Activated B cell treated with CpG ODN at 0.5 μM for 24 hours (primary cell): ENCODE measurements around the gene MALAT1. TPM values are rescaled to one million over a fixed set of nuclear protein-coding genes. Genes with fewer than 3 reads are reported as not detected.

Experiments used
- ATAC-seq: fragments of 200-7000 bp; cut with Tn5 transposase; one replicate; pipeline ENCODE4 v1.10.0; 2021; ENCODE audit warnings: low read depth, mild to moderate bottlenecking, moderate library complexity
- CTCF ChIA-PET: fragments of 350-600 bp; sonication (Branson Sonifier 250); formaldehyde crosslinking; loops from one replicate; lab custom pipeline; 2021; ENCODE audit warnings: antibody characterized with exemption; lab: Charles Lee
- POLR2A ChIA-PET: fragments of 350-600 bp; sonication (Branson Sonifier 250); formaldehyde crosslinking; loops from one replicate; lab custom pipeline; 2021; ENCODE audit warnings: antibody characterized with exemption; lab: Charles Lee
- DNase-seq: peaks from one replicate; pipeline ENCODE4 v3.0.0; 2022
- H3K27ac Mint-ChIP-seq: one replicate; pipeline ENCODE4 v1.8.0; 2020; ENCODE audit warnings: mixed read lengths
- H3K27me3 Mint-ChIP-seq: one replicate; pipeline ENCODE4 v1.8.0; 2021; ENCODE audit warnings: mixed read lengths
- H3K36me3 Mint-ChIP-seq: one replicate; pipeline ENCODE4 v1.8.0; 2021; ENCODE audit warnings: low read depth, mixed read lengths
- H3K4me1 Mint-ChIP-seq: one replicate; pipeline ENCODE4 v1.8.0; 2021; ENCODE audit warnings: mixed read lengths
- H3K4me3 Mint-ChIP-seq: one replicate; pipeline ENCODE4 v1.8.0; 2020; ENCODE audit warnings: mild to moderate bottlenecking, mixed read lengths
- H3K9me3 Mint-ChIP-seq: one replicate; pipeline ENCODE4 v1.8.0; 2020; ENCODE audit warnings: mixed read lengths
- CTCF ChIP-seq: fragments of 200-600 bp; IDR thresholded peaks from one replicate; pipeline ENCODE4 v1.8.0; 2022; ENCODE audit warnings: antibody characterized with exemption, mild to moderate bottlenecking
- intact Hi-C: fragments of 100-400 bp; cut with micrococcal nuclease; formaldehyde crosslinking; loops from one replicate; pipeline ENCODE4 v1.15.1; 2024
- total RNA-seq: library from RNA; stranded (reverse); gene quantifications from 2 replicates; pipeline ENCODE4 v1.2.3, GENCODE V29; 2022

Gene MALAT1
- total RNA-seq, 1 donor from 2014 or later: 18,961 TPM

DNA sequence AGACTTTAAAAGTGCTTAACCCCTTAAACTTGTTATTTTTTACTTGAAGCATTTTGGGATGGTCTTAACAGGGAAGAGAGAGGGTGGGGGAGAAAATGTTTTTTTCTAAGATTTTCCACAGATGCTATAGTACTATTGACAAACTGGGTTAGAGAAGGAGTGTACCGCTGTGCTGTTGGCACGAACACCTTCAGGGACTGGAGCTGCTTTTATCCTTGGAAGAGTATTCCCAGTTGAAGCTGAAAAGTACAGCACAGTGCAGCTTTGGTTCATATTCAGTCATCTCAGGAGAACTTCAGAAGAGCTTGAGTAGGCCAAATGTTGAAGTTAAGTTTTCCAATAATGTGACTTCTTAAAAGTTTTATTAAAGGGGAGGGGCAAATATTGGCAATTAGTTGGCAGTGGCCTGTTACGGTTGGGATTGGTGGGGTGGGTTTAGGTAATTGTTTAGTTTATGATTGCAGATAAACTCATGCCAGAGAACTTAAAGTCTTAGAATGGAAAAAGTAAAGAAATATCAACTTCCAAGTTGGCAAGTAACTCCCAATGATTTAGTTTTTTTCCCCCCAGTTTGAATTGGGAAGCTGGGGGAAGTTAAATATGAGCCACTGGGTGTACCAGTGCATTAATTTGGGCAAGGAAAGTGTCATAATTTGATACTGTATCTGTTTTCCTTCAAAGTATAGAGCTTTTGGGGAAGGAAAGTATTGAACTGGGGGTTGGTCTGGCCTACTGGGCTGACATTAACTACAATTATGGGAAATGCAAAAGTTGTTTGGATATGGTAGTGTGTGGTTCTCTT, 2.8 kb downstream of the MALAT1 start:
- ChIA-PET CTCF (interaction anchor here (0.5 to 16.7 kb wide), 10 partner anchors 8 to 121 kb away, joined by 3 to 289 read pairs (median 4); partner anchors contain the start of gene NEAT1), POLR2A (interaction anchor here (0.5 to 26.3 kb wide), 24 partner anchors 9 to 687 kb away, joined by 3 to 3752 read pairs (median 4); partner anchors contain the start of genes DPF2, FRMD8, MALAT1 and NEAT1)
- Mint-ChIP-seq H3K36me3 (peaks cover 36% of the 10 kb centered on the region), H3K9me3 (no peaks in the 10 kb centered on the region), H3K27ac (no peak overlapping the region), H3K4me1 (peaks cover 52% of the 10 kb centered on the region), H3K4me3 (no peak overlapping the region), H3K27me3 (no peaks in the 10 kb centered on the region)
- intact Hi-C loops: no loop called here
- no peak for TF ChIP-seq CTCF
- ATAC-seq: no peak
- DNase-seq: no peak

DNA sequence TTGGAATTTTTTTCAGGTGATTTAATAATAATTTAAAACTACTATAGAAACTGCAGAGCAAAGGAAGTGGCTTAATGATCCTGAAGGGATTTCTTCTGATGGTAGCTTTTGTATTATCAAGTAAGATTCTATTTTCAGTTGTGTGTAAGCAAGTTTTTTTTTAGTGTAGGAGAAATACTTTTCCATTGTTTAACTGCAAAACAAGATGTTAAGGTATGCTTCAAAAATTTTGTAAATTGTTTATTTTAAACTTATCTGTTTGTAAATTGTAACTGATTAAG, 3.4 kb downstream of the MALAT1 start:
- H3K4me1 Mint-ChIP-seq: peaks cover 52% of the 10 kb centered on the region
- H3K27ac Mint-ChIP-seq: no peak overlapping the region
- no peaks in the 10 kb centered on the region for H3K9me3 Mint-ChIP-seq
- no peak for TF ChIP-seq CTCF
- no peak overlapping the region for H3K4me3 Mint-ChIP-seq
- CTCF ChIA-PET: interaction anchor here (0.6 to 16.7 kb wide), 8 partner anchors 9 to 121 kb away, joined by 3 to 289 read pairs (median 4); partner anchors contain the start of gene NEAT1
- ATAC-seq (no peak), DNase-seq (no peak)
- POLR2A ChIA-PET: interaction anchor here (0.5 to 26.3 kb wide), 24 partner anchors 8 to 688 kb away, joined by 3 to 3752 read pairs (median 3); partner anchors contain the start of genes DPF2, FRMD8, MALAT1 and NEAT1
- intact Hi-C loops: no loop called here
- H3K27me3 Mint-ChIP-seq: no peaks in the 10 kb centered on the region
- H3K36me3 Mint-ChIP-seq: peaks cover 41% of the 10 kb centered on the region

DNA sequence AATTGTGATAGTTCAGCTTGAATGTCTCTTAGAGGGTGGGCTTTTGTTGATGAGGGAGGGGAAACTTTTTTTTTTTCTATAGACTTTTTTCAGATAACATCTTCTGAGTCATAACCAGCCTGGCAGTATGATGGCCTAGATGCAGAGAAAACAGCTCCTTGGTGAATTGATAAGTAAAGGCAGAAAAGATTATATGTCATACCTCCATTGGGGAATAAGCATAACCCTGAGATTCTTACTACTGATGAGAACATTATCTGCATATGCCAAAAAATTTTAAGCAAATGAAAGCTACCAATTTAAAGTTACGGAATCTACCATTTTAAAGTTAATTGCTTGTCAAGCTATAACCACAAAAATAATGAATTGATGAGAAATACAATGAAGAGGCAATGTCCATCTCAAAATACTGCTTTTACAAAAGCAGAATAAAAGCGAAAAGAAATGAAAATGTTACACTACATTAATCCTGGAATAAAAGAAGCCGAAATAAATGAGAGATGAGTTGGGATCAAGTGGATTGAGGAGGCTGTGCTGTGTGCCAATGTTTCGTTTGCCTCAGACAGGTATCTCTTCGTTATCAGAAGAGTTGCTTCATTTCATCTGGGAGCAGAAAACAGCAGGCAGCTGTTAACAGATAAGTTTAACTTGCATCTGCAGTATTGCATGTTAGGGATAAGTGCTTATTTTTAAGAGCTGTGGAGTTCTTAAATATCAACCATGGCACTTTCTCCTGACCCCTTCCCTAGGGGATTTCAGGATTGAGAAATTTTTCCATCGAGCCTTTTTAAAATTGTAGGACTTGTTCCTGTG, 3.9 kb downstream of the MALAT1 start:
- H3K4me1 Mint-ChIP-seq: peaks cover 57% of the 10 kb centered on the region
- POLR2A ChIA-PET: interaction anchor here (0.5 to 26.3 kb wide), 24 partner anchors 8 to 688 kb away, joined by 3 to 3752 read pairs (median 3); partner anchors contain the start of genes DPF2, FRMD8, MALAT1 and NEAT1
- no peak overlapping the region for H3K27ac Mint-ChIP-seq
- ATAC-seq (no peak), DNase-seq (no peak)
- CTCF ChIA-PET: interaction anchor here (0.6 to 16.7 kb wide), 8 partner anchors 8 to 122 kb away, joined by 3 to 289 read pairs (median 4); partner anchors contain the start of gene NEAT1
- H3K9me3 Mint-ChIP-seq: no peaks in the 10 kb centered on the region
- H3K27me3 Mint-ChIP-seq: no peaks in the 10 kb centered on the region
- no peak overlapping the region for H3K4me3 Mint-ChIP-seq
- intact Hi-C loops: no loop called here
- no peak for TF ChIP-seq CTCF
- peaks cover 41% of the 10 kb centered on the region for H3K36me3 Mint-ChIP-seq

GRCh38 chr11:65503368-65503948, 4.6 kb downstream of the MALAT1 start:
- H3K9me3 Mint-ChIP-seq: no peaks in the 10 kb centered on the region
- ATAC-seq (no peak), DNase-seq (no peak)
- TF ChIP-seq CTCF: no peak
- no peak overlapping the region for H3K4me3 Mint-ChIP-seq
- H3K27ac Mint-ChIP-seq: peak overlapping the region; percentile 82
- ChIA-PET POLR2A (interaction anchor here (0.6 to 26.3 kb wide), 9 partner anchors 12 to 120 kb away, joined by 3 to 3752 read pairs (median 535); partner anchors contain the start of genes FRMD8, MALAT1, NEAT1 and SLC25A45), CTCF (interaction anchor here (16.7 kb wide), 1 partner anchor 83 kb away, joined by 289 read pairs; the partner anchor contains the start of gene NEAT1)
- H3K27me3 Mint-ChIP-seq: no peaks in the 10 kb centered on the region
- intact Hi-C loops: no loop called here
- H3K4me1 Mint-ChIP-seq: peaks cover 56% of the 10 kb centered on the region
- H3K36me3 Mint-ChIP-seq: peaks cover 39% of the 10 kb centered on the region
